ENCODE data around the gene TTC34.

The TTC34 gene

DNA sequence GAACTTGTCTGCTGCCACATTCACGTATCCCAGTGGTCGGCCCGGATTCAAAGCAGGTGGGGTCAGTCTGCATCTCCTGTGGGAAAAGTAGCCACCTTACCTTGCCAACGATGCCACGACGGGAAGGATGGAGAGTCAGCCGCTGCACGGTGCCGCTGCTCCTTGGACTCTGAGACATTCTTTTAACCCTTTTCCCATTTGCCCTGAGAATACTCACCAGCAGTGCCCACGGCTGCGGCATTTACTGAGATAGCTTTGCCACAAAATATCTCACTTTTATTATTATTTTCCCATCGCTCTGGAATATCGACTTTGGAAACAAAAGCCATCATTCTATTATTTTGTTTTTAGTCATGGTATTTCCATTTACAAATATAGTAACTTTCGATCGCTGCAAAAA lies 15.3 kb upstream of the TTC34 start:
- DNase-seq, result no peak
- Histone ChIP-seq H3K79me2 (ENCODE audit: insufficient read depth, low read length) (no peaks in the 10 kb centered on the region), H4K20me1 (ENCODE audit: insufficient read depth, low read length) (no peaks in the 10 kb centered on the region), H3K27ac (ENCODE audit: low read length) (no peak overlapping the region), H3K4me1 (ENCODE audit: insufficient read depth, low read length) (no peaks in the 10 kb centered on the region), H3K36me3 (ENCODE audit: insufficient read depth, low read length) (no peaks in the 10 kb centered on the region), H3K4me3 (ENCODE audit: low read depth in 1 of 2, low read length in 2 of 2) (no peak overlapping the region), H3K9me3 (ENCODE audit: insufficient read depth, low read length, severe bottlenecking) (no peaks in the 10 kb centered on the region), H3K4me2 (ENCODE audit: insufficient read depth, low read length) (no peak overlapping the region), H3K9ac (ENCODE audit: low read depth, low read length) (no peak overlapping the region), H2AFZ (ENCODE audit: low read depth, low read length) (no peak overlapping the region), H3K27me3 (ENCODE audit: insufficient read depth, low read length, poor library complexity) (no peaks in the 10 kb centered on the region)
- no peak for TF ChIP-seq EZH2 (IDR thresholded peaks at IDR 0.05; ENCODE audit: borderline replicate concordance, low read depth, low read length, severe bottlenecking)
- TF ChIP-seq, protein P1, sequence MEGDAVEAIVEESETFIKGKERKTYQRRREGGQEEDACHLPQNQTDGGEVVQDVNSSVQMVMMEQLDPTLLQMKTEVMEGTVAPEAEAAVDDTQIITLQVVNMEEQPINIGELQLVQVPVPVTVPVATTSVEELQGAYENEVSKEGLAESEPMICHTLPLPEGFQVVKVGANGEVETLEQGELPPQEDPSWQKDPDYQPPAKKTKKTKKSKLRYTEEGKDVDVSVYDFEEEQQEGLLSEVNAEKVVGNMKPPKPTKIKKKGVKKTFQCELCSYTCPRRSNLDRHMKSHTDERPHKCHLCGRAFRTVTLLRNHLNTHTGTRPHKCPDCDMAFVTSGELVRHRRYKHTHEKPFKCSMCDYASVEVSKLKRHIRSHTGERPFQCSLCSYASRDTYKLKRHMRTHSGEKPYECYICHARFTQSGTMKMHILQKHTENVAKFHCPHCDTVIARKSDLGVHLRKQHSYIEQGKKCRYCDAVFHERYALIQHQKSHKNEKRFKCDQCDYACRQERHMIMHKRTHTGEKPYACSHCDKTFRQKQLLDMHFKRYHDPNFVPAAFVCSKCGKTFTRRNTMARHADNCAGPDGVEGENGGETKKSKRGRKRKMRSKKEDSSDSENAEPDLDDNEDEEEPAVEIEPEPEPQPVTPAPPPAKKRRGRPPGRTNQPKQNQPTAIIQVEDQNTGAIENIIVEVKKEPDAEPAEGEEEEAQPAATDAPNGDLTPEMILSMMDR (IDR thresholded peaks at IDR 0.05; ENCODE audit: borderline replicate concordance, extremely low read depth, low read length, poor library complexity, severe bottlenecking), result no peak
- no peak for ATAC-seq (ENCODE audit: insufficient read depth, low read depth)

DNA sequence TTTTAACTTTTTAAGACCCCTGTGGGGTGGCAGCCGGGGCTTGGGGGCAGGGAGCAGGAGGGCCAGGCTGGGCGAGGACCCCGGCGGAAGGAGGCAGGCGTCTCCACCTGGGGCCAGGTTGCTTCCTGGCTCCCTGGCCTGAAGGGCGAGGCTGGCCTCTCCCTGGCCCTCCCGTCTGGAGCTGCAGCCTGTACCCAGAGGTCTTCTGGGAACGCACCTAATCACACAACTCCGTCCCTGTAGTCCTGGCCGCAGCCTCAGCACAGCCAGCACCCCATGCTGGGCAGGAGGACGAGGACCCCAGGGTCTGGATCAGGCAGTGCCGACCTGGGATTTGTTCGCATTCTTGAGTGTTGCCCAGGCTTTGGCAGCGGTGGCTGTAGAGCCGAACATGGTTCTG lies 14.1 kb upstream of the TTC34 start:
- Histone ChIP-seq H3K4me3 (ENCODE audit: low read depth in 1 of 2, low read length in 2 of 2) (no peak overlapping the region), H3K9me3 (ENCODE audit: insufficient read depth, low read length, severe bottlenecking) (no peaks in the 10 kb centered on the region), H3K4me1 (ENCODE audit: insufficient read depth, low read length) (no peaks in the 10 kb centered on the region), H3K4me2 (ENCODE audit: insufficient read depth, low read length) (no peak overlapping the region), H4K20me1 (ENCODE audit: insufficient read depth, low read length) (peaks cover 3% of the 10 kb centered on the region; the same call in 1 of the 2 replicates), H3K9ac (ENCODE audit: low read depth, low read length) (no peak overlapping the region), H3K27ac (ENCODE audit: low read length) (no peak overlapping the region), H3K36me3 (ENCODE audit: insufficient read depth, low read length) (no peaks in the 10 kb centered on the region), H3K79me2 (ENCODE audit: insufficient read depth, low read length) (no peaks in the 10 kb centered on the region), H2AFZ (ENCODE audit: low read depth, low read length) (no peak overlapping the region), H3K27me3 (ENCODE audit: insufficient read depth, low read length, poor library complexity) (no peaks in the 10 kb centered on the region)
- ATAC-seq (ENCODE audit: insufficient read depth, low read depth), result no peak
- no peak for DNase-seq
- no peak for TF ChIP-seq EZH2 (IDR thresholded peaks at IDR 0.05; ENCODE audit: borderline replicate concordance, low read depth, low read length, severe bottlenecking)
- TF ChIP-seq, protein P1 (IDR thresholded peaks at IDR 0.05; ENCODE audit: borderline replicate concordance, extremely low read depth, low read length, poor library complexity, severe bottlenecking), result no peak

DNA sequence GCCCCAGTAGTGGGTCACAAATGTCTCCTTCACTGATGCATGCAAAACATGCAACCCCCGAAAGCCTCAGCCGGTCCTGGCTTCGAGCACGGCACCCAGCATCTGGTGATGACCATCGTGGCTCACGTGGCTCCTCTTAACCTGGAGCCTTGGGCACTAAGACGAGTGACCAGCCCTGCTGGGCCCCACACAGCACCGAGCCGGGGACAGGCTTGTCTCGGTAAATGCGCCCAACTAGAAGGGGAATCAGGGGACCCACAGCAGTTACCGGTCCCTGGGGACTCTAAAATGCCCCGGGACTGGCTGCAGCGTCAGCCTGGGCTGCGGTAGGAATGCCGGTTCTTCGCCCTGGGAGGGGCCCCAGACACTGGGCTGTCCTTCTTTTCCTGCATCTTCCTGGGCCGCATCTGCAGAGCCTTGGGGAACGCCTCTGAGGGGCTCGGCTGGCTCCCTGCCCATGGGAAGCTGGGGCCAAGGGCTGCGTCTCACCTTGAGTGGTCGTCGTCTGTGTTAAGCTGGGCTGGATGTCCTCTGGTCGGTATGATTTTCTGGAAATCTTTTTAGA lies 13.1 kb upstream of the TTC34 start:
- no peak for ATAC-seq (ENCODE audit: insufficient read depth, low read depth)
- Histone ChIP-seq H3K4me1 (ENCODE audit: insufficient read depth, low read length) (no peaks in the 10 kb centered on the region), H3K9ac (ENCODE audit: low read depth, low read length) (no peak overlapping the region), H3K79me2 (ENCODE audit: insufficient read depth, low read length) (no peaks in the 10 kb centered on the region), H3K9me3 (ENCODE audit: insufficient read depth, low read length, severe bottlenecking) (no peaks in the 10 kb centered on the region), H4K20me1 (ENCODE audit: insufficient read depth, low read length) (peaks cover 3% of the 10 kb centered on the region; the same call in 1 of the 2 replicates), H3K27ac (ENCODE audit: low read length) (no peak overlapping the region), H3K4me2 (ENCODE audit: insufficient read depth, low read length) (no peak overlapping the region), H3K36me3 (ENCODE audit: insufficient read depth, low read length) (no peaks in the 10 kb centered on the region), H3K4me3 (ENCODE audit: low read depth in 1 of 2, low read length in 2 of 2) (no peak overlapping the region), H3K27me3 (ENCODE audit: insufficient read depth, low read length, poor library complexity) (no peaks in the 10 kb centered on the region), H2AFZ (ENCODE audit: low read depth, low read length) (no peak overlapping the region)
- DNase-seq, result no peak
- no peak for TF ChIP-seq EZH2 (IDR thresholded peaks at IDR 0.05; ENCODE audit: borderline replicate concordance, low read depth, low read length, severe bottlenecking)
- TF ChIP-seq, protein P1 (IDR thresholded peaks at IDR 0.05; ENCODE audit: borderline replicate concordance, extremely low read depth, low read length, poor library complexity, severe bottlenecking), result no peak

Measured in DND-41 (cell line).